SHP77 (cell line): Measurements from ENCODE around the gene FAM50A.
A peak's percentile ranks its signal among the peaks of the same experiment; 100 is the strongest.

ENCODE experiments used
- DNase-seq, 2 experiments: peaks; one replicate each; lab custom pipeline; 2025; lab: John Stamatoyannopoulos, UW

Gene FAM50A

DNA sequence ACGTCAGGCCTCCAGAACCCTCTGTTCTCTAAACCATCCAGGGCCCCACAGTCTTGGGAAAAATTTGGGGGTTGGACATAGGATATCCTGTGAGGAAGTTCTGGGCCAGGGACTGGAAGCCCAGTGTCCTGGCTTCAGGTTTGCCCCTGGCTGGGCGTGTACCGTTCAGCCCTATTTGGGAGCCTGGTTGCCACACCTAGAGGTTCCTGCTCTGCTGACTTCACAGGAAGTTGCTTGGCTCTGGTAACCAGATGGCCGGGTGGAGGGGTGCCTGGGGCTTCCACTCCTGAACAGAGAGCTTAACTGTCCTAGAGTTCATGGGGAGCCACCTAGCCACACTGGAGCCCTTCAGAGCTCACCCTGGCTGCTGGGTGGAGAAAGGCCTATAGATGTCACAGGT lies 31.5 kb upstream of the FAM50A start:
- no peak for DNase-seq

DNA sequence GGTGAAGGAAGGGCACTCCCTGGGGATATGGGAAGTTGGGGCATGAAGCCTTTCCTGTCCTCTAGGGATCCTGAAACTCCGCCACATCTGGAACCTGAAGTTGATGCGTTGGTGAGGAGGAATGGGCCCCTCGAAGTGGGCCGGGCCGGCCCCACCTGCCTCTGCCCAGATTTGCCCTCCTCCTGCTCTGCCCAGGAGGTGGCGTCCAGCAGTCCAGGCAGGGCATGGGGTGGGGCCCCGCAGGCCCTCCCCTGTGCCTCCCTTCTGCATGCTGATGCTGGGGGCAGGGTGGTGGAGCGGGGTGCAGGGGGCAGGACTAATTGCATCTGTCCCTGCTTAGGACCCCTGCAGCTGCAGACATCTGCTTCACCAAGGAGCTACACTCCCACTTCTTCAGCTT lies 30.8 kb upstream of the FAM50A start:
- no peak for DNase-seq

DNA sequence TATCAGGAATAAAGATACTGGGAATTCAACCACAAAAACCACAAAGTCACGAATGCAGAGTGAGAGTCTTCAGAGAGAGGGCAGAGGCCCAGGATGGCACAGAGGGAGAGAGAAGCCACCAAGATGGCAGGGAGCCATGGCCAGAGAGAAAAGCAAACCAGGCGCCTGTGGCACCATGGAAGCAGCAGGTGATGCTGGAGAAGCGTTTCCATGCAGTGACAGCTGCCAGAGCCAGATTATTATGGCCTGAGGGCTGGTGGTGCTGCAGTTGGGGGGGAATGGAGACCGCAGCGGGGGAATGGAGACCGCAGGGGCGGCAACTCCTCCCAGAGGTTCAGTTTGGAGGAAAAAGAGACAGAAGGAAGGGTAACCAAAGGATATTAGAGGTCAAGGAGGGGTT lies 26.8 kb upstream of the FAM50A start:
- DNase-seq = peak; percentile 15 to 55

DNA sequence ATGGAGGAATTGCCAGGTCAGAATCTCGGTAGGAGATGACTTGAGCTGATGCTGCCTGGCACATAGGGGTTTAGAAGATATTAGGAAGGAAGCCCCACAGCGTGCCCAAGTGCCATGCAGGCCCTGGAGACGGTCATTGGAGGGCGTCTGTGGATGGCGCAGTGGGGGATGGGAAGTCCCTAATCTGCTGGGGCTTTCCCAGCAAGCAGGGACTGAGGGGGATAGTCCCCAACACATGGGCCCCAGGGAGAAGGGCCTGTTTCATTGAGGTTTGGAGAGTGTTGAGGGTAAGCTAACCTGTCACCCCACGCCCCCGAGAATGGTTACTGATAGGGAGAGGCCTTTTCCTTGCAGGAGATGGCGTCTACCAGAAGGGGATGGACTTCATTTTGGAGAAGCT lies 24.8 kb upstream of the FAM50A start:
- DNase-seq = no peak

DNA sequence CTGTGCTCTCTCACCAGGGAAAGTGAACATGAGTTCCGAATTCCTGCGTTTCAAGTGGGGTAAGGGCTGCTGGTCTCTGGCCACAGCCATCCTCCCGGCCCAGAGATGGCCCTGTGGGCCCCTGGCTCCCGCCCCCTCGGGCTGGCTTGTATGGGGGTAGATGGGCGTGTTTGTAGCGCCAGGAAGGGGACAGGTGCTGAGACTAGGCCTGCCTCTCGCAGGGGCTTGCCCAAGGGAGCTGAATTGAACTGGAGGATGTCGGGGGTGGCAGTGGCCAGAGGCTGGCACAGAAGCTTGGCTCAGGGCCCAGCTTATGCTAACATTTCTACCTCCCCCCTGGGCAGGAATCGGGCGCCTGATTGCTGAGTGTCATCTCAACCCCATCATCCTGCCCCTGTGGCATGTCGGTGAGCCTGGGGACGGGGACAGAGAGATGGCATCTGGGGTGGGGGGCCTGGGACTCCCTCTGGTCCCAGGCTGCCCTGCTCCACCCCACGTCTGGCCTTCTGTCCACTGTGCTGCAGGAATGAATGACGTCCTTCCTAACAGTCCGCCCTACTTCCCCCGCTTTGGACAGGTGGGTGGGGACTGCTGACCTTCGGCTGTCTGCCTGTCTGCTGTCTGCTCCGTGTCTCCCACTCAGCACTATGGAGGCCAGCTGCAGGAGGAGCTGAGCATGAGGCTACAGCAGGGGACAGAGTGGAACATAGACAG lies 24.1 kb upstream of the FAM50A start:
- peak; percentile 15 to 53 for DNase-seq

DNA sequence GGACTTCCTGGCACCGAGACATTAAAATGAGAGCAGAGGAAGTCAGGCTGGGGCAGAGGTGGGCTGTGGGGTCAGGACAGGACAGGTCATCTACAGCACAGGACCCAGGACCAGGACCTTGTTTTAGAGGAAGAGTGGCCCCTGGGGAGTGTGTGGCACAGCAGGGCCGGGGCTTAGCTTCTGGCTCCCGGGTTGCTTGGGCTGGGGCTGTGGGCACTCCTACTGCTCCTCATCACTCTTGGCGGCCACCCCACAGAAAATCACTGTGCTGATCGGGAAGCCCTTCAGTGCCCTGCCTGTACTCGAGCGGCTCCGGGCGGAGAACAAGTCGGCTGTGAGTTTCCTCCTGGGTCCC lies 23.6 kb upstream of the FAM50A start:
- DNase-seq = no peak

DNA sequence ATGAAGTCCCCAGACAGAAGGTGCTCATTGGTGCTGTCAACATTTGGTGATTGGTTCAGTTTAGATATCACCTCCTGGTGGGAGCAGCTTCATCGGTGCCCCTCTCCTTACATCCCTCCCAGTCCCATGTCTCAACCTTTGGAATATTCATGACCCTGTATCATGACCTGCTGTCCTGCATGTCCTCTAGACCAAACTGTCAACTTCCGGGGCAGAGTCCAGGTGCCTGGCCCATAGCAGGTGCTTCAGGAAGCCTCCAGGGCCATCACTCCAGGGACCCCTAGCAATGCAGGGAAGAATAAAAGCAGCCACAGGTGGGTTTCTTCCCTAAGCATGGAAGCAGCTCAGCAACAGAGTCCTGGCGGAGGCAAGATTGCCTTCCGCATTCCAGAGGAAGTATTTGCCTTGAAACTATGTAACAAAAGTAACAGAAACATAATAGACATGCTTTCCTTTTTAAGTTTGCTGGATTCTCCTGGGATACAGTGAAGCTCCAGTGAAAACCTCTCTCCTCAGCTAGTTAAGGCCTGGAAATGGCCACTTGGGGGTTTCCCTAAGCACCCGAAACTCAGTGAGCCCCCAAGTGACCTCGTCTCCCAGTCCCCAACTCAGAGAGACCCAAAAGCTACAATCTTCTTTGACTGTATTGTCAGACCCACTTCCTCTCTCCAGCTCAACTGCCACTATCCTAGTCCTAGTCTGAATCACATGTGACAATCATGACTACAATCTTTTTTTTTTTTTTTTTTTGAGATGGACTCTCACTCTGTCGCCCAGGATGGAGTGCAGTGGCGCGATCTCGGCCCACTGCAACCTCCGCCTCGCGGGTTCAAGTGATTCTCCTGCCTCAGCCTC lies 16.8 kb upstream of the FAM50A start:
- DNase-seq = no peak

DNA sequence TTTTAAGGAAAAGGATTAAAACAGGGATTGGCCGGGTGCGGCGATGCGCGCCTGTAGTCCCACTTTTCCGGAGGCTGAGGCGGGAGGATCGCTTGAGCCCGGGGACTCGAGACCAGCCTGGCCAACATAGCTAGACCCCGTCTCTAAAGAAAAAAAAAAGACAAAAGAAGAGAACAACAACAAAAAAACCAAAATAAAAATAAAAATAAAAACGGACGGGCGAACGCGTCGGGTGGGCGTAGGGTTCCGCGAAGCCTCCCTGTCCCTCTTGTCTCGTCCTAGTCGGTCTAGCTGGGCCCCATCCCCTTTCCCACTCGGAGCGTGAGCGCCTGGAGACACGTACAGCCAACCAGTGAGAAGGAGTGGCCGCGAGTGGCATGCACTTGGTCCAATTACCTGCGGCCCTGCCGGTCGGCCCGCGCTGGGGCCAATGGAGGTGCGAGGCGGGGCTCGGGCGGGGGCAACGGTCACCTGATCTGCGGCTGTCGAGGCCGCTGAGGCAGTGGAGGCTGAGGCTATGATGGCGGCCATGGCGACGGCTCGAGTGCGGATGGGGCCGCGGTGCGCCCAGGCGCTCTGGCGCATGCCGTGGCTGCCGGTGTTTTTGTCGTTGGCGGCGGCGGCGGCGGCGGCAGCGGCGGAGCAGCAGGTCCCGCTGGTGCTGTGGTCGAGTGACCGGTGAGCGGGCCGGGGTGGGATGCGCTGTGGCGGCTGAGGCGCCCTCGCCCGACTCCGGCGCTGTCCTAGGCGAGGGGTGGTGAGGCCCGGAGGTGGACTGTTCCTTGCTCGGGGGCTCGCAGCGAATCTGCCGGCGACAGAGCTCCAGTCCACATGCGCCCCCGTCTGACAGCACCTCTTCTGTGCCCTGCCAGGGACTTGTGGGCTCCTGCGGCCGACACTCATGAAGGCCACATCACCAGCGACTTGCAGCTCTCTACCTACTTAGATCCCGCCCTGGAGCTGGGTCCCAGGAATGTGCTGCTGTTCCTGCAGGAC lies 15.5 kb upstream of the FAM50A start, which contains the start of gene ATP6AP1:
Gene ATP6AP1 (plus strand): TSS at position 502 of the 996 bp plus-strand sequence. CDS start 16 bp downstream, at position 518.
- DNase-seq = peak; percentile 84 to 86

DNA sequence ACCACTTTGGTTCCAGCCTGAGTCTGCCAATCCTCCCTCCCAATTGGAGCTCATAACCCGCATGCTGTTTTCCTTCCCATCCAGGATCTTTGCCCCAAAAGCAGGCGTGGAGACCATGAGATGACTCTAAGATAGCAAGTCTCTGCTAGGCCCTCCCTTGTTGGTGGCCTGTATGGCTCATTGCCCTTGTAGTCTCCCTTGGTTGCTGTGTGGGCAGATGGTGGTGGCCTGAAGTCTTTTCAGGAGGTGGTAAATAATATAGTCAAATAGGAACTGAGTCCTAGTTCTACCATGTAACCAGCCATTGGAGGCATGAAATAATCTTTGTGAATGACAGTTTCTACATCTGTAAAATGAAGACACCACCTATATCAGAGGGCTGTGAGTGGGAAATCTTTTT lies 14.2 kb upstream of the FAM50A start:
- DNase-seq = no peak

DNA sequence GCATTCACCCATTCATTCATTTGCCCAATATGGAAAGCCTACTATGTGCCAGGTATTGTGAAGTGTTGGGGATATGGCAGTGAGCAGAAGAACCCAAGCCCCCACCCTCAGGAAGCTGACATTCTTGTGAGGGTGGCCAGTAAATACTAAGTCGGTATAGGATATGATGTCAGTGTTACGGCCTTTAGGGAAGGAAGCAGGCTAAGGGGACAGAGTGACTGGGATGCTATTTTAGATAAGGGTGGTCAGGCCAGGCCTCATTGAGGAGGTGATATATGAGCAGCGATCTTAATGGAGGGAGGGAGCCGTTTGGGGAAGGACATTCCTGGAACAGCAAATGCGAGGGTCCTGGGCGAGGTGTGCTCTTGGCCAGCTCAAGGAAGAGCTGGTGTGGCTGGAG lies 13.5 kb upstream of the FAM50A start:
- no peak for DNase-seq

DNA sequence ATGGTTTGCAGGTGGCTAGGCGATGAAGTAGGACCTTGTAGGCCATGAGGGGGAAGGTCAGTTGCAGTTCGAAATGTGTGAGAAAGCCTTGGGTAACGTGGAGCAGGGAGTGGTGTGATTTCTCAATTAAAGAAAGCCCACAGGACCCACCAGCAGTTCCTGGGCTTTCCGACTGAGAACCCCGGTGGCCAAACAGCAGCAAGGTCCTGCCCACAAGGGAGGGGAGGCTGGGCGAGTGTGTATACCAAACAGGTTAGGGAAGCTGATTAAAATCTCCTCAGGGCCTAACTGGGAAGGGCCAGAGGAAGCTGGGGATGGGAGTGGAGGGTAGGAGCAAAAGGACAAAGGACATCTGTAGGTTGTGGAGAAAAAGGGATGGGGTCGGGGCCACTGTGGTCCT lies 13.0 kb upstream of the FAM50A start:
- no peak for DNase-seq

DNA sequence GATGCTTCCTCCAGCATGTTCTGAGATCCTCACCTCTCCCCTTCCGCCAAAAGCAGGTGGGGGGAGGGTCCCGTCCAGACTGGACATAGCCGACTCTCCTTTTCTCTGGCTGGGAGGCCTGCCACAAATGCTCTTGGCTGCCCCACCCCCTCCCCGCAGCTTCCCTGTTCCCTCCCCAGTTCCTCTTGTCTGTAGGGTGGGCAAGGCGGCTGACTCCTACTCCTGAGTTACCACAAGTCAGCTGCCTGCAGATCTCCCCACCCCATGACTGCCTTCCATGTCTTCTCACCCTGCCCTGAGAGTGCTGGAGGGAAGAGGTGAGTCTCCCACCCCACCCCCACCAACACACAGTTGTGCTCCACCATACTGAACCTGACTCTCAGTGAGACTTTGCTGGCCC lies 12.6 kb upstream of the FAM50A start:
- no peak for DNase-seq

DNA sequence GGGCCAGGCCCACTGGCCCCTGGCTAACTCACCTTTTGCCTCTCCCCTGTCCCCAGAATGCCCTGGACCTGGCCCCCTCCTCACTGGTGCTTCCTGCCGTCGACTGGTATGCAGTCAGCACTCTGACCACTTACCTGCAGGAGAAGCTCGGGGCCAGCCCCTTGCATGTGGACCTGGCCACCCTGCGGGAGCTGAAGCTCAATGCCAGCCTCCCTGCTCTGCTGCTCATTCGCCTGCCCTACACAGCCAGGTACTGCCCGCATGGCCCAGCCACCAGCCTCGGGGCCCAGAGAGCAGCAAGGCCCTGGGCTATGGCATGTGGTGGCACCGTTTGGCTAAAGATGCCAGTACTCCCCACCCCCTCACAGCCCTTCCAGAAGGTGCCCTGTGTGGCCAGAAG lies 11.7 kb upstream of the FAM50A start:
- no peak for DNase-seq

DNA sequence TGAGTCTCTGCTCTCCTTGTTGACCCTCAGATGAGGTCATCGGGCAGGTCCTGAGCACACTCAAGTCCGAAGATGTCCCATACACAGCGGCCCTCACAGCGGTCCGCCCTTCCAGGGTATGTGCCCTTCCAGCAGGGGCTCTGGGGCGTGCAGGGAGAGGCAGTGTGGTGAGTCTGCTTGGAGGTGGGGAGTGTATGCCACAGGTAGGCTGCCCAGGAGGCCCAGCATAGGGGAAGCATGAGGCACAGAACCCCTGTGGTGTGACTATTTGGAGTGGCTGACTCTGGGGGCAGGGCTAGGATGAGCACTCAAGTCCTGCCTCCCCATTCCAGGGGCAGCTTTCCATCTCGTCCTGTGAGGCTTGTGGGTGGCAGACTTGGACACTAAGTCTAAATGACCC lies 10.3 kb upstream of the FAM50A start:
- no peak for DNase-seq

DNA sequence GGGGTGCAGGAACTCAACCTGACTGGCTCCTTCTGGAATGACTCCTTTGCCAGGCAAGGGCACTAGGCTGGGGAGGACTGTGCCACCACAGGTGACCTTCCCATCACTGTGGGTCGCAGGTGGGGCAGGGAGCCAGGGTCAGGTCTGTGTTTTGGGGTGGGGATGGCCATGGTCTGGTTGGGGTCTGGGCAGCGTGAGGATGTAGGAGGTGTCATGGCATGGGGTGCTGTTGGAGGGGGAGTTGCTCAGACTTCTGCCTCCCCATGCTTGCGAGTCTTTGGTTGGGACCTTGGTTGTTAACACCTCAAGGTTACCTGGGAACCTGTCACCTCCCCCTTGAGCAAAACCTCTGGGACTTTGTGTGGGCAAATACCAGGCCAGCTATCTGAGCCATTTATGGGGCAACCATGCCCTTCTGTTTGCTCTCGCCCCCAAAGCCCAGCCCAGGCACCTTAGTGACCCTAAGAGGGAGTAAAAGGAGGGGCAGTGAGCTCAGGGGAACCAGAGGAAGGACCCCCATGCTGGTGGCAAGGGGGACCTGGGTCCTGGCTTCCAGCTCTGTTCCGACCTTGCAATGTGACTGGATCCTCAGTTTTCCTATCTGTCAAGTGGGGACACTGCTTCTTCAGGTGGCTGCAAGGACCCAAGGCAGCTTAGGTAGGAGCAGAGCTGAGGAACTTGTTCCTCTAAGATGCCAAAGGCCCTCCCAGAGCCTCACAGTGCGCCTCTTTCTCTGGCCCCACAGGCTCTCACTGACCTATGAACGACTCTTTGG lies 9.4 kb upstream of the FAM50A start:
- no peak for DNase-seq

DNA sequence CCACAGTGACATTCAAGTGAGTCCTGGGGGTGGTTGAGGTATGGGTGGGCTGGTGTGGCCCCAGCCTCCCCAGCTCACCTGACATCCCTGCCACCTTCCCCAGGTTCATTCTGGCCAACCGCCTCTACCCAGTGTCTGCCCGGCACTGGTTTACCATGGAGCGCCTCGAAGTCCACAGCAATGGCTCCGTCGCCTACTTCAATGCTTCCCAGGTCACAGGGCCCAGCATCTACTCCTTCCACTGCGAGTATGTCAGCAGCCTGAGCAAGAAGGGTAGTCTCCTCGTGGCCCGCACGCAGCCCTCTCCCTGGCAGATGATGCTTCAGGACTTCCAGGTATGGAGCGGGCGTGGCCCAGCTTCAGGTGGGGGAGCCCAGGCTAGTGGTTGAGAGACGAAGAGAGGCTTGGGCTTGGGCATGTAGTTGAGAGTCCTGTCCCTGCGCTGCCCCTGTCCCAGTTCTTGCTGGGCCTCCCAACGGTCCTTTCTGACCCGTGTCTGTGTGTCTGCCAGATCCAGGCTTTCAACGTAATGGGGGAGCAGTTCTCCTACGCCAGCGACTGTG lies 8.7 kb upstream of the FAM50A start:
- DNase-seq = no peak

DNA sequence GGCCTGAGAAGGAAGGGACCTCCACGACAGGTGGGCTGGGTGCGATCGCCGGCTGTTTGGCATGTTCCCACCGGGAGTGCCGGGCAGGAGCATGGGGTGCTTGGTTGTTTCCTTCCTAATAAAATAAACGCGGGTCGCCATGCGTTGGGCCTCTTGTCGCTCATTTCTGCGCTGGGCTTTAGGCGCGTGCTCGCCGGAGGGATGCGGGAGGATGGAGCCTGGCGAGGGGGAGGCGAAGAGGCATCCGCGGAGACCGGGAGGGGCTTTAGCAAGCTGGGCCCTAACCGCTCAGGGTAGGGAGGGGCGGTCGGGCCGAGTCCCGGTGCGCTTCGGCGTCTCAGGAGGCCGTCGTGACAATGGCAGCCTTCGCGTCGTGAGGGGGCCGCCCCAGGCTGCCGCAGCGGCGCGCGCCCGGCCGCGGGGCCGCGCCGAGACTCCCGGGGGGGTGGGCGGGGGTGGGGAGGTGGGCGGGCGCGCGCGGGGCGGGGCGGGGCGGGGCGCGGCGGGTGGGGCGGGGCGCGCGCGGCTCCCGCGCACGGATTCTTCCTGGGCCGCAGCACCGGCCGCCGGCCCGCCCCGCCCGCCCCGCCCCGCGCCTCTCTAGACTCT lies 7.5 kb upstream of the FAM50A start:
- DNase-seq = no peak

DNA sequence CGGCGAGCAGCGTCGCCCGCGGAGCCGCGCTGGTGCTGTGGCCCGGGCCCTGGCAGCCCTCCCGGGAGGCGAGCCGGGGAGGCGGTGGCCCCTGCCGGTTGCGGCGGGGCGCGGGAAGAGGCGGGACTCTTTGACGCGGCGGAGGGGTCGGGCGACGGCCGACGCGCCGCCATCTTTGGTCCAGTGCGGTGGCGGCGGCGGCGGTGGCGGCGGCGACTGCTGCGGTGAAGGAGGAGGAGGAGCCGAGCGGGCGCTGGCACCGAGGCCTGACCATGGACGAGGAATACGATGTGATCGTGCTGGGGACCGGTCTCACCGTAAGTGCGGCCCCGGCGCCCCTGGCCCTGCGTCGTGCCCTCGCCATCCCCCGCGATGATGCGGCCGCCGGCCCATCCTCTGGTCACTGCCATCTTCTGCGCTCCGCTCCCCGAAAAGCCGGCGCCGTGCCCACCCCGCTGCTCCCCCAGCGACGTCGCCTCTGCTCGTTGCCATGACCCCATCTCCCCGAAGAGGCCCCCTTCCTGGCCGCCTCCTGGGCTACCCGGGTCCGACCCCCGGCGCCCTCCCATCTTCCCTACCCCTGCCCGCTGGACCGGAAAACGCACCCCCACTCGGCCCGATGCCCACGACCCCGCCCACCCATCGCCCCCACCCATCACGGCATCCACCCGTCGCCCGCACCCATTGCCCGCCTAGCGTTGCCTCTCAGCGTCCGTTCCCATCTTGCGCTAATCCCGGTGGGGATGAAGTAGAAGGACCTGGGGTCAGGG lies 6.8 kb upstream of the FAM50A start, which contains the start of gene GDI1:
Gene GDI1 (plus strand): TSS at position 172 of the 770 bp plus-strand sequence. CDS start 101 bp downstream, at position 273.
- DNase-seq = peak in 1 of 2 experiments; percentile 34

DNA sequence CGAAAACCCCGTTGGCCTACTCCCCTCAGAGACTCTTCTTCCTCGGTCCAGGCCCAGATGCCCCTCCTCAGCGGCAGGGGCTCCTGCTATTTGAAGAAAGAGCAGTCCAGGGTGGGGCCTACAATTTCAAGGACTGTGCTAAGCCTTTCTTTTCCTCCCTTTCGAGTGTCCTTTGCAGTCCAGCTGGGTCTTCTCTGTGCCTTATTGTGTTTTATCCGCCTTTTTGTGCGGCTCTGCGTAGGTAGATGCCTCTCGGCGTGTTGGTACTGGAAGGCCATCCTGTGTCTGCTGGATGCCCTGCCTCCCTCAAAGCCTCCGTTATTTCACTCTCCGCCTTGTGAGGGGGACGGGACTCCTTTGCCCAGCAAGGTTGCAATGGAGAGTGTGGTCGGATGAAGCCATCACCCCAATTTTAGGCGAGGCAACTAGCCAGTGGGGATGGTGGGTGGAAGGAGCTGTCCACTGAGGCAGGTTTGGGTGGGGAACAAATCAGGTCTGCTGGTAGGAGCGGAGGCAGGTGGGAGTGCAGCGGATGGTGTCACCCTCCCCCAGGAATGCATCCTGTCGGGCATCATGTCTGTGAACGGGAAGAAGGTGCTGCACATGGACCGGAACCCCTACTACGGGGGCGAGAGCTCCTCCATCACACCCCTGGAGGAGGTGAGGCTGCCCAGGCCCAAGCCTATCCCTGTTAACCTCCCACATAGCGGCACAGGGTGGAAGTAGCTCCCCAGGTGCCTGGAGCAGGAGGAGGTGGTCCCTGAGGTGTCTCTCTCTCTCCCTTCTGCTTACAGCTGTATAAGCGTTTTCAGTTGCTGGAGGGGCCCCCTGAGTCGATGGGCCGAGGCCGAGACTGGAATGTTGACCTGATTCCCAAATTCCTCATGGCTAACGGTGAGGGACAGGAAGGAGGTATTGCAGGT lies 5.7 kb upstream of the FAM50A start:
- DNase-seq = no peak
